ENCODE data around the gene ZGPAT.
"Not testable (repeated sequence)": the region's sequence is repeated elsewhere in the genome, so short reads cannot be mapped to it uniquely, and the experiment has no call there.

Gene ZGPAT

DNA sequence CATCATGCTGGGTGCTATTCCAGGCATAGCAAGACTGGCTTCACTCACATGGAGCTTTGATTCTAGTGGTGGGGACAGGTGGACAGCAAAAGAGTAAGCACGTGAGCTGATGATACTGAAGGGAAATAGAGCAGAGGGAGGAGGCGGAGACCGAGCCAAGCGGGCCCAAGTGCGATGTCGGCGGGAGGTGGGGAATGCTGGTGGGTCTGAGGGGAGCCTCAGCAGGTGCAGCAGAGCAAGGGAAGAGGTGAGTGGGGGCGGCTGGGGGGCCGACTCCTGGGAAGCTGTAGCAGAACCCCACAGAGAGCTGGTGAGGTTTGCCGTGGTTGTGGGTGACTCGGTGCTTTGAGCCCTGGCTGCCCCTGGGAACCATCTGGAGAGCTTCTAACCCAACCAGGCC is 39.5 kb upstream of the ZGPAT start:
- no peaks in the 10 kb centered on the region for H4K20me1 ChIP-seq (ENCODE audit: insufficient read depth, low read length)
- H3K79me2 ChIP-seq (ENCODE audit: insufficient read depth, low read length), result no peaks in the 10 kb centered on the region
- no peaks in the 10 kb centered on the region for H3K27me3 ChIP-seq (ENCODE audit: insufficient read depth, low read length)
- no peaks in the 10 kb centered on the region for H3K9me3 ChIP-seq (ENCODE audit: low read length)
- H2AFZ ChIP-seq (ENCODE audit: low read length), result no peak overlapping the region
- H3K9me2 ChIP-seq (ENCODE audit: low read depth, low read length), result no peaks in the 10 kb centered on the region
- no peak overlapping the region for H3K4me3 ChIP-seq (ENCODE audit: low read depth, low read length, poor library complexity, severe bottlenecking)
- peaks cover 42% of the 10 kb centered on the region for H3K36me3 ChIP-seq (ENCODE audit: insufficient read depth, low read length)
- no peak overlapping the region for H3K9ac ChIP-seq (ENCODE audit: low read length)
- no peak for TF ChIP-seq EZH2 (IDR thresholded peaks at IDR 0.05; ENCODE audit: borderline replicate concordance, low read length)
- TF ChIP-seq, protein P1, sequence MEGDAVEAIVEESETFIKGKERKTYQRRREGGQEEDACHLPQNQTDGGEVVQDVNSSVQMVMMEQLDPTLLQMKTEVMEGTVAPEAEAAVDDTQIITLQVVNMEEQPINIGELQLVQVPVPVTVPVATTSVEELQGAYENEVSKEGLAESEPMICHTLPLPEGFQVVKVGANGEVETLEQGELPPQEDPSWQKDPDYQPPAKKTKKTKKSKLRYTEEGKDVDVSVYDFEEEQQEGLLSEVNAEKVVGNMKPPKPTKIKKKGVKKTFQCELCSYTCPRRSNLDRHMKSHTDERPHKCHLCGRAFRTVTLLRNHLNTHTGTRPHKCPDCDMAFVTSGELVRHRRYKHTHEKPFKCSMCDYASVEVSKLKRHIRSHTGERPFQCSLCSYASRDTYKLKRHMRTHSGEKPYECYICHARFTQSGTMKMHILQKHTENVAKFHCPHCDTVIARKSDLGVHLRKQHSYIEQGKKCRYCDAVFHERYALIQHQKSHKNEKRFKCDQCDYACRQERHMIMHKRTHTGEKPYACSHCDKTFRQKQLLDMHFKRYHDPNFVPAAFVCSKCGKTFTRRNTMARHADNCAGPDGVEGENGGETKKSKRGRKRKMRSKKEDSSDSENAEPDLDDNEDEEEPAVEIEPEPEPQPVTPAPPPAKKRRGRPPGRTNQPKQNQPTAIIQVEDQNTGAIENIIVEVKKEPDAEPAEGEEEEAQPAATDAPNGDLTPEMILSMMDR (IDR thresholded peaks at IDR 0.05; ENCODE audit: low read length), result no peak
- H3K27ac ChIP-seq (ENCODE audit: low read depth, low read length, poor library complexity, severe bottlenecking), result no peak overlapping the region
- no peak overlapping the region for H3K4me2 ChIP-seq (ENCODE audit: low read length)
- H3K4me1 ChIP-seq (ENCODE audit: insufficient read depth, low read length, severe bottlenecking), result no peaks in the 10 kb centered on the region
- H3F3A ChIP-seq (ENCODE audit: insufficient read depth, low read length), result no peaks in the 10 kb centered on the region

DNA sequence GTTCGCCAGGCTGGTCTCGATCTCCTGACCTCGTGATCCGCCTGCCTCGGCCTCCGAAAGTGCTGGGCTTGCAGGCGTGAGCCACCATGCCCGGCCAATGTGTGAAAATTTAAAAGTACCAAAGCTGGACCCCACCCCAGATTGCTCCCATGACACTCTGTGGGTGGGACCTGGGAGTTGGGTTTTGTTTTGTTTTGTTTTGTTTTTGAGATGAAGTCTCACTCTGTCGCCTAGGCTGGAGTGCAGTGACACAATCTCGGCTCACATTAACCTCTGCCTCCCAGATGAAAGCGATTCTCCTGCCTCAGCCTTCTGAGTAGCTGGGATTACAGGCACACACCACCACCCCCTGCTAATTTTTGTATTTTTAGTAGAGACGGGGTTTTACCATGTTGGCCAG is 36.1 kb upstream of the ZGPAT start:
- not testable (repeated sequence) for H3K9me2 ChIP-seq (ENCODE audit: low read depth, low read length); H3K4me1 ChIP-seq (ENCODE audit: insufficient read depth, low read length, severe bottlenecking); H4K20me1 ChIP-seq (ENCODE audit: insufficient read depth, low read length); H3K27me3 ChIP-seq (ENCODE audit: insufficient read depth, low read length); H3K4me2 ChIP-seq (ENCODE audit: low read length); H3K9ac ChIP-seq (ENCODE audit: low read length); H3K27ac ChIP-seq (ENCODE audit: low read depth, low read length, poor library complexity, severe bottlenecking); H3F3A ChIP-seq (ENCODE audit: insufficient read depth, low read length); H2AFZ ChIP-seq (ENCODE audit: low read length); H3K79me2 ChIP-seq (ENCODE audit: insufficient read depth, low read length); H3K4me3 ChIP-seq (ENCODE audit: low read depth, low read length, poor library complexity, severe bottlenecking); H3K9me3 ChIP-seq (ENCODE audit: low read length)
- H3K36me3 ChIP-seq (ENCODE audit: insufficient read depth, low read length), result peaks cover 44% of the 10 kb centered on the region

DNA sequence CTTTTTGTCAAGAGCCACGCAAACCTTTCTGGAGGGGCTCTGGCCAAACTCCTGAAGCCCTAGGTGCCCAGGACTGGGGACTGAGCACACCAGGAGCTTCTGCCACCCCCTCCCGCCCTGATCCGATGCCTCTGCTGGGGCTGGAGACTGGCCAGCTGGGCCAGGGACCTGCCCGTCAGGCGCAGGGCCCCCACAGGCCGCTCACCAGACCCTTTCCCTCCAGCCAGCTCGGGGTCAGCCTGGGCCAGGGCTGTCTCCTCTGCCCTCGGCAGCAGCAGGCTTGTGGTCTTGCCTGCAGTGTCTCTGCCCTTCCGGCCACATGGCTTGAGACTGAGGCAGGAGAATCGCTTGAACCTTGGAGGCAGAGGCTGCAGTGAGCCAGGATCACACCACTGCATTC is 35.2 kb upstream of the ZGPAT start:
- no peaks in the 10 kb centered on the region for H4K20me1 ChIP-seq (ENCODE audit: insufficient read depth, low read length)
- no peaks in the 10 kb centered on the region for H3K79me2 ChIP-seq (ENCODE audit: insufficient read depth, low read length)
- H3K27ac ChIP-seq (ENCODE audit: low read depth, low read length, poor library complexity, severe bottlenecking), result no peak overlapping the region
- H3K4me3 ChIP-seq (ENCODE audit: low read depth, low read length, poor library complexity, severe bottlenecking), result no peak overlapping the region
- H2AFZ ChIP-seq (ENCODE audit: low read length), result no peak overlapping the region
- no peaks in the 10 kb centered on the region for H3F3A ChIP-seq (ENCODE audit: insufficient read depth, low read length)
- no peaks in the 10 kb centered on the region for H3K9me3 ChIP-seq (ENCODE audit: low read length)
- no peaks in the 10 kb centered on the region for H3K4me1 ChIP-seq (ENCODE audit: insufficient read depth, low read length, severe bottlenecking)
- no peak overlapping the region for H3K9ac ChIP-seq (ENCODE audit: low read length)
- TF ChIP-seq EZH2 (IDR thresholded peaks at IDR 0.05; ENCODE audit: borderline replicate concordance, low read length), result no peak
- TF ChIP-seq, protein P1 (IDR thresholded peaks at IDR 0.05; ENCODE audit: low read length), result no peak
- no peak overlapping the region for H3K4me2 ChIP-seq (ENCODE audit: low read length)
- H3K36me3 ChIP-seq (ENCODE audit: insufficient read depth, low read length), result peaks cover 37% of the 10 kb centered on the region
- H3K9me2 ChIP-seq (ENCODE audit: low read depth, low read length), result no peaks in the 10 kb centered on the region
- no peaks in the 10 kb centered on the region for H3K27me3 ChIP-seq (ENCODE audit: insufficient read depth, low read length)

DNA sequence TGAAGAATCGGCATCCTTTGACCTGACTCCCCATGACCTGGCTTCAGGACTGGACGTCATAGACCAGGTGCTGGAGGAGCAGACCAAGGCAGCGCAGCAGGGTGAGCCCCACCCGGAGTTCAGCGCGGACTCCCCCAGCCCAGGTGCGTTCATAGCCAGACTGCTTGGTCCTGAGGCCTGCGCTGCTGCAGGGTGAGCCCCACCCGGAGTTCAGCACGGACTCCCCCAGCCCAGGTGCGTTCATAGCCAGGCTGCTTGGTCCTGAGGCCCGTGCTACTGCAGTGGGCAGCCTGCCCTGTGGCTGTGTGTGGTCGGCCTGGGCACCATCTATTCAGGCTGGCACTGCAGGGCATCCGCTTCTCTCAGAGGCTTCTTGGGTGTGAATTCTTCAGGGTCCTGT is 33.9 kb upstream of the ZGPAT start:
- peaks cover 29% of the 10 kb centered on the region for H3K36me3 ChIP-seq (ENCODE audit: insufficient read depth, low read length)
- no peaks in the 10 kb centered on the region for H3F3A ChIP-seq (ENCODE audit: insufficient read depth, low read length)
- H3K9me2 ChIP-seq (ENCODE audit: low read depth, low read length), result no peaks in the 10 kb centered on the region
- no peaks in the 10 kb centered on the region for H3K27me3 ChIP-seq (ENCODE audit: insufficient read depth, low read length)
- no peak overlapping the region for H3K9ac ChIP-seq (ENCODE audit: low read length)
- H3K4me1 ChIP-seq (ENCODE audit: insufficient read depth, low read length, severe bottlenecking), result no peaks in the 10 kb centered on the region
- no peak overlapping the region for H2AFZ ChIP-seq (ENCODE audit: low read length)
- no peaks in the 10 kb centered on the region for H3K9me3 ChIP-seq (ENCODE audit: low read length)
- H3K79me2 ChIP-seq (ENCODE audit: insufficient read depth, low read length), result no peaks in the 10 kb centered on the region
- TF ChIP-seq EZH2 (IDR thresholded peaks at IDR 0.05; ENCODE audit: borderline replicate concordance, low read length), result no peak
- TF ChIP-seq, protein P1 (IDR thresholded peaks at IDR 0.05; ENCODE audit: low read length), result no peak
- no peak overlapping the region for H3K4me3 ChIP-seq (ENCODE audit: low read depth, low read length, poor library complexity, severe bottlenecking)
- no peak overlapping the region for H3K27ac ChIP-seq (ENCODE audit: low read depth, low read length, poor library complexity, severe bottlenecking)
- no peaks in the 10 kb centered on the region for H4K20me1 ChIP-seq (ENCODE audit: insufficient read depth, low read length)
- no peak overlapping the region for H3K4me2 ChIP-seq (ENCODE audit: low read length)
